Lung (tissue), 12 donors: ENCODE results near the gene F9. TPM values are rescaled to one million over a fixed set of nuclear protein-coding genes. Genes with fewer than 3 reads are reported as not detected.

Experiments used
- ATAC-seq: fragments of 200-7000 bp; cut with Tn5 transposase; one replicate; pipeline ENCODE4 v1.9.1; 2020; ENCODE audit warnings: moderate number of reproducible peaks; ENCODE audit not compliant: insufficient read depth, low FRiP score
- DNase-seq, 3 donors: peaks; one replicate each; pipeline ENCODE4 v3.0.0-alpha.2; 2013 to 2017
- H3K27ac ChIP-seq, 2 donors: one replicate each; pipeline ENCODE4 v1.5.1; 2013; ENCODE audit warnings: mild to moderate bottlenecking in 2 of 2, moderate library complexity in 2 of 2, control low read depth in 1 of 2, inconsistent platforms in 1 of 2, low read depth in 1 of 2, low read length in 1 of 2
- H3K27me3 ChIP-seq, 3 donors: one replicate each; pipeline ENCODE4 v1.5.1; 2013; ENCODE audit warnings: low read length in 2 of 3; ENCODE audit not compliant: control insufficient read depth in 3 of 3, insufficient read depth in 3 of 3
- H3K36me3 ChIP-seq, 4 donors: one replicate each; pipeline ENCODE4 v1.5.1; 2013; ENCODE audit warnings: low read length in 4 of 4, mild to moderate bottlenecking in 1 of 4, moderate library complexity in 1 of 4; ENCODE audit not compliant: control insufficient read depth in 4 of 4, insufficient read depth in 4 of 4
- H3K4me1 ChIP-seq, 5 donors: one replicate each; pipeline ENCODE4 v1.5.1; 2013; ENCODE audit warnings: low read length in 5 of 5, mild to moderate bottlenecking in 2 of 5, moderate library complexity in 1 of 5; ENCODE audit not compliant: control insufficient read depth in 5 of 5, insufficient read depth in 5 of 5
- H3K4me3 ChIP-seq: one replicate; pipeline ENCODE4 v1.5.1; 2013; ENCODE audit warnings: mild to moderate bottlenecking, control low read depth, moderate library complexity
- H3K9ac ChIP-seq, 2 donors: one replicate each; pipeline ENCODE4 v1.5.1; 2013; ENCODE audit warnings: low read length in 2 of 2, control low read depth in 1 of 2; ENCODE audit not compliant: insufficient read depth in 1 of 2
- H3K9me3 ChIP-seq, 4 donors: one replicate each; pipeline ENCODE4 v1.5.1; 2013; ENCODE audit warnings: low read length in 3 of 4, mild to moderate bottlenecking in 1 of 4, moderate library complexity in 1 of 4; ENCODE audit not compliant: control insufficient read depth in 4 of 4, insufficient read depth in 3 of 4
- WGBS, 2 donors: extraction: QIAGEN DNeasy Blood & Tissue Kit; methylation state at CpG; one replicate each; pipeline ENCODE4 v1.1.7; 2013; 5-methylcytosine and 5-hydroxymethylcytosine counted together
- polyA plus RNA-seq, 2 donors: library from polyadenylated mRNA; stranded (reverse); fragments of 200-250 nt; gene quantifications; one replicate each; pipeline ENCODE4 v1.2.1, GENCODE V29; 2013
- total RNA-seq, 2 donors: library from RNA; depleted of rRNA in 1 of 2; stranded (reverse); fragments of >200 nt in 1 of 2; gene quantifications; one replicate each; pipeline ENCODE4 v1.2.1, GENCODE V29; 2014 to 2021
- TF ChIP-seq, protein P1 (sequence below): IDR thresholded peaks from 2 replicates; pipeline ENCODE4 v1.5.1; 2012; ENCODE audit warnings: mild to moderate bottlenecking; ENCODE audit errors: control extremely low read depth, extremely low read depth
- donor health status: control.
- donor health status: control.
- donor health status: Bipolar disorder and iron deficiency.
- donor health status: healthy.
- donor health status: DM: yes; HTN: yes; CAD: no.

The F9 gene
- total and polyA plus RNA-seq, 4 donors = 0.12 TPM; not detected in 3

DNA sequence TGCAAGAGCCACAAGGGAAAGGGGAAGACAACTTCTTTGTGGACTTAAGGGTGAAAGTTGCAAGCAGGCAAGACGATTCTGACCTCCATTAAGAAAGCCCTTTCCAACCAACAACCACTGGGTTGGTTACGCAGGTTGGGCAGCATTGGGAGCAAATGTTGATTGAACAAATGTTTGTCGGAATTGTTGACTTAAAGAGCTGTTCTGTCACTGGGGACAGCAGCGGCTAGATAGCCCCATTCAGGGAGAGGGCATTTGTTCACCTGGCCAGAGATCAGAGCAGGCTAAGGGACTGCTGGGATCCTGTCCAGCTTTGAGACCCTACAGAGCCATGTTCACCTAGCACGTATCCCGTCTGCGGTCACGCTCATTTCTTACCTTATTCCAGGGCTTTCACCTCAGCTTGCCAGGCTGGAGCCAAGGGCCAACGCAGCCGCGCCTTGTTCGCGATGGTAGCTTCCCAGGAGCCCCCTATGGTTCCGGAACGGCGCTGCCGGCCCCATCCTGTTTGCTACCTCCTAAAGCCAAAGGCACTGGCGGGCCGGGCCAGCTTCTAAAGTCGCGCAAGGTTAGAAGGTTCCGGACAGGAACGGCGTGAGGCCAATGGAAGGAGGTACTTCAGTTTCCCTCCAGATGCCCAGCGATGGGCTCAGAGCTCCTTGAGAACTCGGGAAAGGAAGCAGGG lies 24.6 kb downstream of the F9 start:
- no peak for ATAC-seq

DNA sequence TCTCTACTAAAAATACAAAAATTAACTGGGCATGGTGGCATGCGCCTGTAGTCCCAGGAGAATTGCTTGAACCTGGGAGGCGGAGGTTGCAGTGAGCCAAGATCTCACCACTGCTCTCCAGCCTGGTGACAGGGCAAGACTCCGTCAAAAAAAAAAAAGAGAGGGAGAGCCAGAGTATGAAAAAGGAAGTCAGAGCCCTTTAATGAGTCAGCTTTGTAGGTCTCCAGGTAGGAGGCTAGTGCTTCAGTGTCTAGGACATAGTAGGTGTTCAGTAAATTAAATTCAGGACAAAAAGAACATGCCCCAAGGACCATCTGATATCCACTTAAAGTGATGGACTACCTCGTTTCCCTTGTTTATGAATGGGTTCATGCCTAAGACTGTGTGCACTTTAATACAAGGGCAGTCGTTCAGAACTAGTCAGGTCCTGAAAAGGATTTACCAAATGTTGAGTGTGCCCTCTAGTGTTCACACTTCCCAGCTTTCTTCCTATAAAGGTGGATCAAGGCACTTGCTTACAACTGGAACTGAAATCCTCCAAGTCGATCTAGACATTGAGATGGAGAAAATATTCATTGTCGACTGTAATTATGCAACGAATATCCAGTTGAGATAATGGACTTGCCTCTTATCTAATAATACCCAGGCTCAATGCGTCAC lies 29.0 kb downstream of the F9 start:
- DNase-seq (peak; percentile 24 to 80 (median 64)), ATAC-seq (no peak)
- no peak overlapping the region for H3K9ac ChIP-seq
- no peak overlapping the region for H3K27ac ChIP-seq
- no peak overlapping the region for H3K4me3 ChIP-seq
- H3K27me3 ChIP-seq = peaks cover 0 to 14% (median 2%) of the 10 kb centered on the region in 3 donors
- WGBS, 2 donors = 29 to 33% methylated on average over 9 of the region's 9 CpGs
- H3K9me3 ChIP-seq = no peaks in the 10 kb centered on the region
- H3K36me3 ChIP-seq = no peaks in the 10 kb centered on the region
- TF ChIP-seq, protein P1, sequence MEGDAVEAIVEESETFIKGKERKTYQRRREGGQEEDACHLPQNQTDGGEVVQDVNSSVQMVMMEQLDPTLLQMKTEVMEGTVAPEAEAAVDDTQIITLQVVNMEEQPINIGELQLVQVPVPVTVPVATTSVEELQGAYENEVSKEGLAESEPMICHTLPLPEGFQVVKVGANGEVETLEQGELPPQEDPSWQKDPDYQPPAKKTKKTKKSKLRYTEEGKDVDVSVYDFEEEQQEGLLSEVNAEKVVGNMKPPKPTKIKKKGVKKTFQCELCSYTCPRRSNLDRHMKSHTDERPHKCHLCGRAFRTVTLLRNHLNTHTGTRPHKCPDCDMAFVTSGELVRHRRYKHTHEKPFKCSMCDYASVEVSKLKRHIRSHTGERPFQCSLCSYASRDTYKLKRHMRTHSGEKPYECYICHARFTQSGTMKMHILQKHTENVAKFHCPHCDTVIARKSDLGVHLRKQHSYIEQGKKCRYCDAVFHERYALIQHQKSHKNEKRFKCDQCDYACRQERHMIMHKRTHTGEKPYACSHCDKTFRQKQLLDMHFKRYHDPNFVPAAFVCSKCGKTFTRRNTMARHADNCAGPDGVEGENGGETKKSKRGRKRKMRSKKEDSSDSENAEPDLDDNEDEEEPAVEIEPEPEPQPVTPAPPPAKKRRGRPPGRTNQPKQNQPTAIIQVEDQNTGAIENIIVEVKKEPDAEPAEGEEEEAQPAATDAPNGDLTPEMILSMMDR = peak; percentile 27
- H3K4me1 ChIP-seq = no peaks in the 10 kb centered on the region

More for the DNA sequence above, 24.6 kb downstream of the F9 start:
- no peaks in the 10 kb centered on the region for H3K9me3 ChIP-seq
- H3K27me3 ChIP-seq = peaks cover 0 to 13% (median 10%) of the 10 kb centered on the region in 3 donors
- no peaks in the 10 kb centered on the region for H3K36me3 ChIP-seq
- TF ChIP-seq, protein P1 = no peak
- WGBS, 2 donors = 60 to 62% methylated on average over 22 to 26 of the region's 26 CpGs
- no peak overlapping the region for H3K9ac ChIP-seq
- DNase-seq = no peak
- no peaks in the 10 kb centered on the region for H3K4me1 ChIP-seq
- no peak overlapping the region for H3K27ac ChIP-seq
- H3K4me3 ChIP-seq = no peak overlapping the region

DNA sequence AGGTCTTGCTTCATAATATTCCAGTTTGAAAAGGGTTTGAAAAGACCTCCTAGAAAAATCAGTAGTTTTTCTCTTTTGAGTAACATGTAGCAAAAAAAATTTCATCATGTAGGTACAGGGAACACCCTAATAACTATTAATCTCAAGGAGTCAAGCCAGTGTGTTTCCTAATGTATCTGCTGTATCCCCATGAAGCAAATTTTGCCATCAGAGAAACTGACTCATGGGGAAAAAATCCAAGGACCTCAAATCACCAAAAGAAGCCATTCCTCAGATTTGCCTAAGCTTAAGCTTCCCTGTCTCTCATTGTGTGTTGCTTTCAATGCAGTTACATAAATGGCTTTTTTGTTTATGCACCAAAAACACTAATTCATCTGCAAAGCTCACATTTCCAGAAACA lies 29.7 kb downstream of the F9 start:
- H3K36me3 ChIP-seq = no peaks in the 10 kb centered on the region
- no peaks in the 10 kb centered on the region for H3K9me3 ChIP-seq
- DNase-seq (no peak), ATAC-seq (no peak)
- no peaks in the 10 kb centered on the region for H3K4me1 ChIP-seq
- TF ChIP-seq, protein P1 = no peak
- peaks cover 0 to 14% (median 2%) of the 10 kb centered on the region in 3 donors for H3K27me3 ChIP-seq
- no peak overlapping the region for H3K9ac ChIP-seq
- no peak overlapping the region for H3K4me3 ChIP-seq
- no peak overlapping the region for H3K27ac ChIP-seq
